Glutamatergic neuron (in vitro differentiated cells): Measurements from ENCODE around the gene LRP1B. TPM values are rescaled to one million over a fixed set of nuclear protein-coding genes. Genes with fewer than 3 reads are reported as not detected.
A peak's percentile ranks its signal among the peaks of the same experiment; 100 is the strongest.
"Not testable (repeated sequence)": the region's sequence is repeated elsewhere in the genome, so short reads cannot be mapped to it uniquely, and the experiment has no call there.

Source experiments
- DNase-seq: peaks from one replicate; pipeline ENCODE4 v3.0.0; 2022
- H3K27ac Mint-ChIP-seq: one replicate; pipeline ENCODE4 v1.8.0; 2020; ENCODE audit warnings: mild to moderate bottlenecking, mixed read lengths, inconsistent platforms; ENCODE audit not compliant: unreplicated experiment
- H3K27me3 Mint-ChIP-seq: one replicate; pipeline ENCODE4 v1.8.0; 2020; ENCODE audit warnings: mild to moderate bottlenecking, moderate library complexity, mixed read lengths, inconsistent platforms; ENCODE audit not compliant: unreplicated experiment
- H3K36me3 Mint-ChIP-seq: one replicate; pipeline ENCODE4 v1.8.0; 2020; ENCODE audit warnings: mild to moderate bottlenecking, mixed read lengths, inconsistent platforms; ENCODE audit not compliant: unreplicated experiment
- H3K4me1 Mint-ChIP-seq: one replicate; pipeline ENCODE4 v1.8.0; 2020; ENCODE audit warnings: mild to moderate bottlenecking, low read depth, mixed read lengths, inconsistent platforms; ENCODE audit not compliant: unreplicated experiment
- H3K4me3 Mint-ChIP-seq: one replicate; pipeline ENCODE4 v1.8.0; 2020; ENCODE audit warnings: mild to moderate bottlenecking, mixed read lengths, inconsistent platforms; ENCODE audit not compliant: unreplicated experiment
- H3K9me3 Mint-ChIP-seq: one replicate; pipeline ENCODE4 v1.8.0; 2020; ENCODE audit warnings: mild to moderate bottlenecking, moderate library complexity, mixed read lengths, inconsistent platforms; ENCODE audit not compliant: unreplicated experiment
- CTCF ChIP-seq: fragments of 200-600 bp; sonication (generic); IDR thresholded peaks from one replicate; pipeline ENCODE4 v1.5.0; 2021; ENCODE audit not compliant: partially characterized antibody, unreplicated experiment
- total RNA-seq: library from RNA; stranded (reverse); fragmentation: NEBNext Ultra II Directional; extraction: Animal tissue kit (Norgen Biotek cat#: 25700); gene quantifications from one replicate; pipeline ENCODE4 v1.2.1, GENCODE V29; 2021; ENCODE audit not compliant: unreplicated experiment

Gene LRP1B
- total RNA-seq, 1 donor from 2014 or later: 28.7 TPM

- H3K4me3 Mint-ChIP-seq: no peak overlapping the region
- no peaks in the 10 kb centered on the region for H3K27me3 Mint-ChIP-seq
- no peaks in the 10 kb centered on the region for H3K9me3 Mint-ChIP-seq
- no peak for DNase-seq
- no peak for TF ChIP-seq CTCF
- no peaks in the 10 kb centered on the region for H3K36me3 Mint-ChIP-seq
- H3K4me1 Mint-ChIP-seq: peaks cover 7% of the 10 kb centered on the region
- H3K27ac Mint-ChIP-seq: no peak overlapping the region
These were observed 1575.1 kb downstream of the LRP1B start for GRCh38 chr2:140555701-140556100.

GRCh38 chr2:140552634-140553033 is 1578.2 kb downstream of the LRP1B start:
- Mint-ChIP-seq H3K36me3 (no peaks in the 10 kb centered on the region), H3K4me1 (peaks cover 7% of the 10 kb centered on the region), H3K27ac (no peak overlapping the region), H3K9me3 (no peaks in the 10 kb centered on the region), H3K27me3 (peaks cover 1% of the 10 kb centered on the region), H3K4me3 (no peak overlapping the region)
- TF ChIP-seq CTCF: no peak
- no peak for DNase-seq

- Mint-ChIP-seq H3K9me3 (no peaks in the 10 kb centered on the region), H3K27me3 (peaks cover 1% of the 10 kb centered on the region), H3K4me3 (no peak overlapping the region), H3K4me1 (peaks cover 7% of the 10 kb centered on the region), H3K36me3 (no peaks in the 10 kb centered on the region), H3K27ac (peak overlapping the region; percentile 59)
- no peak for TF ChIP-seq CTCF
- DNase-seq: no peak
These were observed 1579.5 kb downstream of the LRP1B start for GRCh38 chr2:140551287-140551686.

GRCh38 chr2:140550821-140551220 is 1580.0 kb downstream of the LRP1B start:
- DNase-seq: no peak
- Mint-ChIP-seq H3K27me3 (peaks cover 1% of the 10 kb centered on the region), H3K9me3 (peaks cover under 1% of the 10 kb centered on the region), H3K27ac (no peak overlapping the region), H3K36me3 (no peaks in the 10 kb centered on the region), H3K4me3 (no peak overlapping the region), H3K4me1 (peaks cover 7% of the 10 kb centered on the region)
- no peak for TF ChIP-seq CTCF

- H3K27me3 Mint-ChIP-seq, H3K4me3 Mint-ChIP-seq, DNase-seq, H3K36me3 Mint-ChIP-seq, H3K27ac Mint-ChIP-seq, H3K9me3 Mint-ChIP-seq: not testable (repeated sequence)
- H3K4me1 Mint-ChIP-seq: peaks cover 19% of the 10 kb centered on the region
These were observed 1586.0 kb downstream of the LRP1B start for GRCh38 chr2:140544769-140545168.

GRCh38 chr2:140542627-140543026 is 1588.2 kb downstream of the LRP1B start:
- Mint-ChIP-seq H3K9me3 (peaks cover 3% of the 10 kb centered on the region), H3K36me3 (no peaks in the 10 kb centered on the region), H3K27me3 (peaks cover 2% of the 10 kb centered on the region), H3K4me3 (no peak overlapping the region), H3K4me1 (peaks cover 32% of the 10 kb centered on the region), H3K27ac (no peak overlapping the region)
- no peak for DNase-seq
- TF ChIP-seq CTCF: no peak
